ENCODE measurements around the gene SLC25A42.
"Not testable (repeated sequence)": the region's sequence is repeated elsewhere in the genome, so short reads cannot be mapped to it uniquely, and the experiment has no call there.

The SLC25A42 gene

DNA sequence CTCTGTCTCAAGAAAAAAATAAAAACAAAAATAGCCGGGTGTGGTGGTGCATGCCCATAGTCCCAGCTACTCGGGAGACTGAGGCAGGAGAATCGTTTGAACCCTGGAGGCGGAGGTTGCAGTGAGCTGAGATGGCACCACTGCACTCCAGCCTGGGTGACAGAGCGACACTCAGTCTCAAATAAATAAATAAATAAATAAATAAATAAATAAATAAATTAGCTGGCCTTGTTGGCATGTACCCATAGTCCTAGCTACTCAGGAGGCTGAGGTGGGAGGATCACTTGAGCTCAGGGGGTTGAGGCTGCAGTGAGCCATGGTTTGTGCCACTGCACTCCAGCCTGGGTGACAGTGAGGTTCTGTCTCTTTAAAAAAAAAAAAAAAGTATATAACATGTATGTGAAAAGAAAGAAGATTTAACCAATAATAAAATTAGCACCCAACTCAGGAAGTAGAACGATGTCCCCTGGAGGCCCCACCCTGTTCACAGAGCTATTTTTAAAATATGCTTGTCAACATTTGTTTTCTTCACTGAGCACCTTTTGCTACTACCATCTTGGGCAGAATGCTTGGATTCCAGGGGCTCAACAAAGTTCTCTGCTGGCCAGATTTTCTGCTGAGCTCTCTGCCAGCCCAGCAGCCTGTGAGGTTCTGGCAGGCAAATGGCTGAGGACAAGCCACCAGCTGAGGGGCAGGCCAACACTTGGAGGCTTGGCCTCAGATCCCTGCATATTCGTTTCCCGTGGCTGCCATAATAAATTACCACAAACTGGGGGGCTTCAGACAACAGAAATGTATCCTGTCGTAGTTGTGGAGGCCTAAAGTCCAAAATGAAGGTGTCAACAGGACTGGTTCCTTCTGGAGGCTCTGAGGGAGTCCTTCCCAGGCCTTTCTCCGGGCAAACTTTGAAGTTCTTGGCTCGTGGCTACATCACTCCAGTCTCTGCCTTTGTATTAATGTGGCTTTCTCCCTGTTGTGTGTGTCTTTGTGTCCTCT, 5.2 kb downstream of the SLC25A42 start:
- DNase-seq, result no peak

- DNase-seq, result no peak
Observed at GRCh38 chr19:19071897-19072296, 8.1 kb downstream of the SLC25A42 start.

DNA sequence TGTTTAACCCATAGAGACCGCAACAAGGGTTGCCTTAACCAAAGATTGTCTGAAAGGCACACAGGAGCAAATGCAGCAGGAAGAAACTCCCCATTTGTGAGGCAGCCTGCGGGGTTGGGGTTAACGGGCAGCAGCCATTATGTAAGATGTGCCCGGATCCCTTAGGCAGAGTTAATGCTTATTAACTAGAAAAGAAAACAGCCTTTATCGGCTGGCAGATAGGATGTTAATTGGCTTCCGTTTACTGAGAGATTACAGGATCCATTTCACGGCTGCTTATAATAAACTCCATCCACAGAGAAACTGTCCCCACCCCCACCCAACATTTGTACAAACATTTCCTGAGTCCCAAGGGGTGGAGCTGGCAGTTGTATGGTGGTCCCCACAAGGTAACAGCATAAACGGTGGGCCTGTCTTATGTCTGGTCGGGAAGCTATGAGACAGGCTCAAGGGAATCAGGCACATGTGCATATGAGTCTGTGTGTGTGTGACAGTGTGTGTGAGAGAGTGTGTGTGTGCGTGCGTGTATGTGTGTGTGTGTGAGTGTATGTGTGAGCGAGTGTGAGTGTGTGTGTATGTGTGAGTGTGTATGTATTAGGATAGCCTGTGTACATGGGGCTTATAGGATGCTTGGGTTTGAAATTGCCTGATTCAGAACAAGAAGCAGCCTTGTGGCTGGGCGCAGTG, 10.5 kb downstream of the SLC25A42 start:
- DNase-seq, result no peak

- DNase-seq, result no peak
Observed at GRCh38 chr19:19075126-19075525, 11.3 kb downstream of the SLC25A42 start.

GRCh38 chr19:19076476-19076875, 12.7 kb downstream of the SLC25A42 start:
- no peak for DNase-seq

DNA sequence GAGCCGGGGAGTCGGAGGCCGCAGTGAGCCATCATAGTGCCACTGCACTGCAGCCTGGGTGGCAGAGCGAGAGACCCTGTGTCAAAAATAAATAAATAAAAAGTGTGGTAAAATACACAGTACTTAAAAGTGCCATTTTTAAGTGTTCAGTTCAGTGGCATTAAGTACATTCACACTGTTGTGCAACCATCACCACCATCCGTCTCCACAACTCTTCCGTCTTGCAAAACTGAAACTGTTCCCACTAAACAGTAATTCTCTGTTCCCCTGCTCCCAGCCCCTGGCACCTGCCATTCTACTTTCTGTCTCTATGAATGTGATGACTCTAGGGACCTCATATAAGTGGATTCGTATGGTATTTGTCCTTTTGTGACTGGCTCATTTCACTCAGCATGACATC, 13.3 kb downstream of the SLC25A42 start:
- peak; percentile 21 to 35 (median 28) for DNase-seq

DNA sequence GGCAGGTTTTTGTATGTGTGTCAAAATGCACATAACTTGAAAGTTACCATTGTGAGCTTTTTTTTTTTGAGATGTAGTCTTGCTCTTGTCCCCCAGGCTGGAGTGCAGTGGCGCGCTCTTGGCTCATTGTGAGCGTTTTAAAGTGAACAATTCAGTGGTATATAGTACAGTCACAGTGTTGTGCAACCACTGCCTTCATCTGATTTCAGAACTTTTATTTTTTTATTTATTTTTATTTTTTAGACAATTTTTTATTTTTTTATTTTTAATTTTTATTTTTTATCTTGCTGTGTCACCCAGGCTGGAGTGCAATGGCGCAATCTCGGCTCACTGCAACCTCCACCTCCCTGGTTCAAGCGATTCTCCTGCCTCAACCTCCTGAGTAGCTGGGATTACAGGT, 15.0 kb downstream of the SLC25A42 start:
- DNase-seq, result no peak

DNA sequence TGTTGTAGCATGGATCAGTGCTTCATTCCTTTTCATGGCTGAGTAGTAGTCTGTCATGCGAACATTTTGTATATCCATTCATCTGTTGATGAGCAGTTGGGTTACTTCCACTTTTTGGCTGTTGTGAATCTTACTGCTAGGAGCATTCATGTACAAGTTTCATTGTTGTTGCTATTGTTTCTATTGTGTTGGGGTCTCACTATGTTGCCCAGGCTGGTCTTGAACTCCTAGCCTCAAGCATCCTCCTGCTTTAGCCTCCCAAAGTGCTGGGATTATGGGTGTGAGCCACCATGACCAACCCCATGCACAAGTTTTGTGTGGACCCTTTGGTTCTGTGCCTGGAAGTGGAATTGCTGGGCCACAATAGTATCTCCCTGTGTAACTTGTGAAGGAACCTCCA, 15.8 kb downstream of the SLC25A42 start:
- no peak for DNase-seq

GRCh38 chr19:19081642-19082151, 17.9 kb downstream of the SLC25A42 start:
- DNase-seq, result no peak

- DNase-seq, result no peak
Observed at GRCh38 chr19:19083413-19084178, 19.8 kb downstream of the SLC25A42 start.

- peak in 1 of 3 donors; percentile 10 for DNase-seq
Observed at GRCh38 chr19:19087676-19088075, 23.9 kb downstream of the SLC25A42 start.

DNA sequence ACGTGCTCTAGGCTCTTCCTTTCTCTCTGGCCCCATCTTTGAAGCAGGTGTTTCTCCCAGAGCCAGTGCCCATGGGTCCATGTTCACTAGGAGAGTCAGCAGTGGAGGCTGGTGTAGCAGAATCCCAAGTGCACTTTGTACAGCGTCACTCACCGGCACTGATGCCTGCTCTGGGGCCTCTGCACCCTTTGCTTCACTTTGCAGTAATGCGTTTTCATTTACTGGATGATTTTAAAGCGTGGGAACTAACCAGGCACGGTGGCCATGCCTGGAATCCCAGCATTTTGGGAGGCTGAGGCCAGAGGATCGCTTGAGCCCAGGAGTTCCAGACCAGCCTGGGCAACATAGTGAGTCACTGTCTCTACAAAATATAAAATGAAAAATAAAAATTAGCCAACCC, 30.7 kb downstream of the SLC25A42 start:
- DNase-seq, result no peak

DNA sequence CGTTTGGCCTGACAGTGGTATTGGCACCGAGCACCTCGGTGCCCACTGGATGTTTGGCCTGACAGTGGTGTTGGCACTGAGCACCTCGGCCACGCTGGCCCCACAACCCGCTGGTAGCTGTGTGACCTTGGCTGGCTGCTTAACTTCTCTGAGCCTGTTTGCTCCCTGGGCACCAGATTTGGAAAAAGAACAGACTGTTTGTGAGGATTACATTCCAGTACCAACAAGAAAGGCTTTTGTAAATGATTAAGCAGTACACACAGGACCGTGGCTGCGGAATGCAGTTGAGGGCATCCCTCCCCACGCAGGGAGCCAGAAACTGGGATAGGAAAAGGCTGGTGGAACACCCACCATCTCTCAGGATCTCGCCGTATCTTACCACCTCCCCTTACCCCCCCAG, 31.9 kb downstream of the SLC25A42 start:
- DNase-seq, result peak in 1 of 3 donors; percentile 7

DNA sequence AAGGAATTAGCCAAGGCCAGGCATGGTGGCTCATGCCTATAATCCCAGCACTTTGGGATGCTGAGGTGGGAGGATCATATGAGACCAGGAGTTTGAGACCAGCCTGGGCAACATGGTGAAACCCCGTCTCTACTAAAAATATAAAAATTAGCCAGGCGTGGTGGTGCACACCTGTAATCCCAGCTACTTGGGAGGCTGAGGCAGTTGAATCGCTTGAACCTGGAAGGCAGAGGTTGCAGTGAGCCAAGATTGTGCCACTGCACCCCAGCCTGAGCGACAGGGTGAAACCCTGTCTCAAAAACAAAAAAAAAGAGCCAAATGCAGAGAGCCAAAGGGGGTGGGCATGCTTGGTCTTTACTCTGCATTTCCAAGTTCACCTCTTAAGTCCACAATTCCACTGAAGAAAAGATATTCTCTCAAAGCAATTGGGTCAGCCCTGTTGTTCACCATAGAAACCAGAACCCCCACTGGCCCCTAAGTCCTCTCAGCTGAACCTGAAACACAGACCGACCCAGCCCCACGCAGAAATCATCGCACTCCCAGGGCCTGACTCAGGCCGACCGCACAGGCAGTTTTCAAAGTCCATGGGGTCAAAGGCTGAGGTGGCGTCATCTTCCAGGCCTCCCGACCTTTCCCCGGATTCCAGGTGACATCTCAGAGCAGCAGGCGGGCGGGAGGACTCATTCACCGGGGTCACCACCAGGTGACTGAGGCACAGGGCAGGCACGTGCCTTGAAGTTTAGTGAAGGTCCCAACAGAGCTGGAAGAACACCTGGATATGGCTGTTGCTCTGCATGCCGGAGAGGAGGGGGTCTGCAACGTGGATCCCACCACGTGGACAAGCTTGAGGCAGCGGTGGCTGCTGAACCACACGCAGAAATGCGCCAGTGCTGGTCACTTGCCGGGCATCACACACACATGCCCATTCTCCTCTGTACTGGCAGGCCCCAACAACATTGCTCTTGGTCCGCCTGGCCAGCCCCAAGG, 33.1 kb downstream of the SLC25A42 start:
- DNase-seq, result peak in 1 of 3 donors; percentile 10

DNA sequence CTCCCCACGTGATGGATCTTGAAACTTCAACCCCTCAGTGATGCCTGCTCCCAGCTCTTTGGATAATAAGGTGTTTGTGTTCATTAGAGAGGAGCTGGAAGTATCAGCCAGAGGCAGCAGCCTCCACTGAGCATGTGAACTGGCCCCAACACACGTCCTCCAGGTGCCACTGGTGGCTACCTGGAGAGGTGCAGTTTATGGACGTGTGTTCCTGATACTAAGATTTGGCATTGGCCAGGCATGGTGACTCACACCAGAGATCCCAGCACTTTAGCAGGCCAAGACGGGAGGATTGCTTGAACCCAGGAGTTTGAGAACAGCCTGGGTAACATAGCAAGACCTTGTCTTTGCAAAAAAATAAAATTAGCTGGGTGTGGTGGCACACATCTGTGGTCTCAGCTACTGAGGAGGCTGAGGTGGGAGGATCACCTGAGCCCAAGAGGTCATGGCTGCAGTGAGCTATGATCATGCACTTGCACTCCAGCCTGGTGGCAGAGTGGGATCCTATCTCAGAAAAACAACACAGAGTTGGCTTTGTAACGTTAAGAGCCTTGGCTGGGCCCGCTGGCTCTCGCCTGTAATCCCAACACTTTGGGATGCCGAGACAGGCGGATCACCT, 34.4 kb downstream of the SLC25A42 start:
- no peak for DNase-seq

- no peak for DNase-seq
Observed at GRCh38 chr19:19098703-19099632, 35.2 kb downstream of the SLC25A42 start.

- peak in 1 of 3 donors; percentile 9 for DNase-seq
Observed at GRCh38 chr19:19101540-19101939, 37.7 kb downstream of the SLC25A42 start.

- DNase-seq, result not testable (repeated sequence)
Observed at GRCh38 chr19:19102566-19102965, 38.8 kb downstream of the SLC25A42 start.

- DNase-seq, result no peak
Observed at GRCh38 chr19:19103167-19103566, 39.4 kb downstream of the SLC25A42 start.

All from suppressor macrophage treated with lipopolysaccharide for 1 hour (primary cell).